Kasumi-1 (cell line): ENCODE measurements around the gene KCNN1.
A peak's percentile ranks its signal among the peaks of the same experiment; 100 is the strongest.
"Not testable (repeated sequence)": the region's sequence is repeated elsewhere in the genome, so short reads cannot be mapped to it uniquely, and the experiment has no call there.

Experiments
- DNase-seq, 2 experiments: peaks; one replicate each; lab custom pipeline; 2025; lab: John Stamatoyannopoulos, UW

Gene KCNN1

DNA sequence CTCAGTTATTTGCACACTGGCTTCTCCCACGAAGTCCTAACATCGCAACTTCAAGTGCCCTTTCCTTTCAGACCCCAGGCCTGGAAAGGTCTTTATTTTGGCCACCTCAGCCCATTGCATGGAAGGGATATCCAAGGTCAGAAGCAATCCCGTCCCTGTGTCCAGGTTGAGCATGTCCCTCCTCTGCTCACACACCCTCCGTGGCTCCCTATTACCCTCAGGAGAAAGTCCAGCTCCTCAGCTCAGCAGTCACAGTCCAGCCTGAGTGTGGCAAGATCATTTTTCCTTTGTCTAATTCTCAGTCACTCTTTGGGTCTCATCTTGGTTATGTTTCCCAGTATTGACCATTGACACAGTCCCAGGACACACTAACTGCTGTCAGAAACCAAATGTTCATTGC, 60.2 kb downstream of the KCNN1 start:
- no peak for DNase-seq

DNA sequence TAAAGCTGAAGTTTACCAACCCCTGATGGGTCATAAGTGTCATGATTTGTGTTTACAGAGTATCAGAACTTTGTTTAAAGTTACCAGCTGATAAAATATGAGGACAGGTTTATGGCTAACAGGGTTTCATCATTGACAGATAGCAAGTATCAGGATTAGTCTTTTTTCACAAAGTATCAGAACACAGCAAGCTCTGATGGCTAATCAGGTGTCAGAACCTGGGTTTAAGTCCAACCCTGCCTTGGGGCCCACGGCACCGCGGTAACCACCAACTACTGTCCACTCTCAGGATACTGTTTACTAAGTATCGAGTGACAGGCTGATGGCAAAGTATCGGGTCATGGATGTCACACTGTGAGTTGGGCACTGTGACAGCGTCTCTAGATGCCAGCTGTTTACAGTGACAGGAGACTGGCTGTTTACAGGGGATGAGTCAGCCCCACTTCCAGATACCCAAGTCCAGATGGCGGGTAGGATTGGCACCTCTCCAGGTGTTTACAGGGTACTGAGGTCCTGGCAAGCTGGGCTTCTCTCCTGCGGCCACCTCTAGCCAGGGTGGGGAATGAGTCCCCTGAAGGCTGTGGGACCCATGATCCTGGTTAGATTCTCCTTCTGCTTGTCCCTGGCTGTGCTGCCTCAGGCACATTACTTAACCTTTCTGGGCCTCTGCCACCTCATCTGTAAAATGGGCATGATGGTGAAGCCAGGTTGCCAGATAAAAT, 62.9 kb downstream of the KCNN1 start:
- no peak for DNase-seq

DNA sequence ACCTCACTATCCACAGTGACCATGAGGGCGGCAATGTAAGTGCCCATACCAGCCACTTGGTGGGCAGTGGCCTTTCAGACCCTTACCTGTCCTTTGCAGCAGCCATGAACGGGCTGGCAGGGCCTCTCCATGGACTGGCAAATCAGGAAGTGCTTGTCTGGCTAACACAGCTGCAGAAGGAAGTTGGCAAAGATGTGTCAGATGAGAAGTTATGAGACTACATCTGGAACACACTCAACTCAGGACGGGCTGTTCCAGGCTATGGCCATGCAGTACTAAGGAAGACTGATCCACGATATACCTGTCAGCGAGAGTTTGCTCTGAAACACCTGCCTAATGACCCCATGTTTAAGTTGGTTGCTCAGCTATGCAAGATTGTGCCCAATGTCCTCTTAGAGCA, 64.5 kb downstream of the KCNN1 start:
- peak; percentile 24 to 32 for DNase-seq

DNA sequence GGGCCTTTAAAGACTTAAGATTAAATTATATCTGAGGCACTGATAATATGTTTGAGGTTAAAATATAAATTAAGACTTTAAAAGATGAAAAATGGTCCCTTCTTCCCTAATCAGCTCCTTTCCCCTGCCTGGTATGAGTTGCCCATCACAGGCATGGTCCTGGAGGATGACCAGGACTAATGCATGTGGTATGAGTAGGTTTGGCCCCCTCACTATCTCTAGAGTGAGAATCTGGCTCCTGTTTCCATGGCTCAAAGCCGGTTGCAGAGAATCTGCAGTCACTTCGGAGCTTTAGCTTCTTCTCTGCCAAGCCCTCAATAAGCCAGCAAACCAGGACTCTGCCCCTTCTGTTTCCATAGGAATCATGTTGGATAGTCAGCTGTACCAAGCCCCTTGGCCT, 65.2 kb downstream of the KCNN1 start:
- DNase-seq = not testable (repeated sequence)

DNA sequence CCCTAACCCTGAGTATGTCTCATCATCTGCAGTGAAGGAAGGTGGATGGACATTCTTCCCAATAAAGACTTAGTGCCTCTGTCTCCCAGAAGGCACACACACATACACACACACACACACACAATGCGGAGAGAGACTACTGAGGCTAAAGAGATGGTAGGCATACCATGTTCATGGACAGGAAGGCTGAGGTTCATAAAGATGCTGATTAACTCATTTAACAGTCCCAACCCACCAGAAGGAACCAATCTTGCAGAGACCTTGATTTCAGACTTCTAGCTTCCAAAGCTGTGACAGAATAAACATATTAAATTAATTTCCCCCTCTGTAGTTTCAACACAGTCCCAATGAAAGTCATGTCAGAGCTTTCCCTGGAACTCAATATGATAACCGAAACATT, 74.1 kb downstream of the KCNN1 start:
- no peak for DNase-seq

DNA sequence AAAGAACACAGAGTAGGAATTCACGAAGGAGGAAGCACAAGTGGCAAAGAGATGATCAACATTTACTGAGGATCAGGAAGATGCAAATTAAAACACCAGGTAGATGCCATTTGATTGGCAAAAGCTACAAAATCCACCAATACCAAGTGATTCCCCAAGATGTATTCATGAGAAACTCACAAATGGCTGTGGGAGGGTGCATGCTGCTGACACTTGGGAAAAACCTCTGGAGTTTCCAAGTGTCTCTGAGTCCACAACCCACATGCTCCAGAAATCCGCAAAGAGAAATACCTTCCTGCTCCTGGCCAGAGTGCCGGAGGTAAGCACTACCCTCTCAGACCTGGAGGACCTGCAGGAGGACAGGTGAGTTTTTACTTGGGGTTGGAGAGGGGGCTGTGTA, 76.8 kb downstream of the KCNN1 start:
- DNase-seq = no peak

DNA sequence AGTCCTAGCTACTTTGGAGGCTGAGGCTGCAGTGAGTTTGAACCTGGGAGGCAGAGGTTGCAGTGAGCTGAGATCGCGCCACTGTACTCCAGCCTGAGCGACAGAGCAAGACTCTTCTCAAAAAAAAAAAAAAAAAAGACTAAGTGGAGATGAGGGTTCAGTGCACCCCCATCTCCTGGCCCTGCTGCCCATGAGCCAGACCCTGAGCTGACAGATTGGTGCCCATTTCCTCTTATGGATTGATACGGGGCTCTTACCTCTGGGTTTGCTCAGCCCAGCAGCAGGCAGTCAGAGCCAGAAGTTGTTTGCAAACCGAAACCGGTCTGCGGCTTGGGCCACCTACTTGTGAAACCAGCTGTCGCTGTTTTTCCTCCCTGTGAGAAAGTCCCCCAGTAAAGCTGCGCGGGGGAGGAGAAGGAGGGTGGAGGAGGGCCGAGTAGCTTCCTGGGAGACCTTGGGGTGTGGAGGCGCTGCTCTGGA, 78.0 kb downstream of the KCNN1 start:
- DNase-seq = peak; percentile 86

DNA sequence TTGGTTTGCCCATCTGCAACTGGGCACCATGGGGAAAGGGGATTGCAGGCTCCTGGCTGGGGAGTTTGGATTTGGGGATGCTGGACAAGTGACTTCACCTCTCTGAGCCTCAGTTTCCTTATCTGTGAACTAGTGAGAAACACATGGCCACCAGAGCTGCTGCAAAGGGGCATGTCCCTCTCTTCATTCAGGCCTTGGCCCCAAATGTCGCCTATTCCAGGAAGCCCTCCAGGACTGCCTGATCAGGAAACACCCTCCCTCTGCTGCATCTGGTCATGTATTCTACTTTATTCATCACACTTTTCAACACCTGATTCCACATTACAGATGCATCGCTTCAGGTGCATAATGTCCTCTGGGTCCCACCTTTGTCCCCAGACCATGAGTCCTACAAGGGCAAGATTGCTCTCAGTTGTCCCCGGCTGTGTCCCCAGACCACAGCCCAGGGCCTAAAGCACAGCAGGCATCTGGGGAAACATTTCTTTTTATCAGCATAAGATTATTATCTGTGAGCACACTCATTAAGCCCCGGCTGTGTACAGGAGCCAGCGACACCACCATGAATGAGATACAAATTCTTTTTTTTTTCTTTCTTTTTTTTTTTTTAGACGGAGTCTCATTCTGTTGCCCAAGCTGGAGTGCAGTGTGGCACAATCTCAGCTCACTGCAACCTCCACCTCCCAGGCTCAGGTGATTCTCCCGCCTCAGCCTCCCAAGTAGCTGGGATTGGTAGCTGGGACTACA, 78.6 kb downstream of the KCNN1 start:
- no peak for DNase-seq

DNA sequence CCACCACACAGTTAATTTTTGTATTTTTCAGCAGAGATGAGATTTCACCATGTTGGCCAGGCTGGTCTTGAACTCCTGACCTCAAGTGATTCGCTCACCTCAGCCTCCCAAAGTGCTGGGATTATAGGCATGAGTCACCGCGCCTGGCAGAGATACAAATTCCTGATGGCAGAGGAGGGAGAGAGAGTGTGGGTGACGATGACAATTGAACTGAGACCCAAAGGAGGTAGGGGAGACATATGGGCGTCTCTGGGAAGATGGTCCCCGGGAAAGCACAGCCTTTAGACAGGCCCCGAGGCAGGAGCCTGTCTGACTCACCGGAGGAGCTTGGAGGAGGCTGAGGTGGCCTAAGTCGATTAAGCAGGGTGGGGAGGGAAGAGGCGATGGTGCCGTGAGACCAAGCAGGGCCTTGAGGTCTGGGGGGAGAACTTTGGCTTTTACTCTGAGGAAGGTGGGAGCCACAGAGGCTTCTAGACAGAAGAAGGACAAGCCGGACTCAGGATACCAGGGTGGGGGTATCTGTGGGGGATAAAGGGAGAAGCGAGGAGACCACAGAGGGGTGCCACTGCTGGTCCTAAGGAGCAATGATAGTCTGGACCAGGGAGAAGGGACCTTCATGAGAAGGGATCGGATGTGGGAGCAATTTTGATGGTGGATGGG, 79.3 kb downstream of the KCNN1 start:
- DNase-seq = no peak

DNA sequence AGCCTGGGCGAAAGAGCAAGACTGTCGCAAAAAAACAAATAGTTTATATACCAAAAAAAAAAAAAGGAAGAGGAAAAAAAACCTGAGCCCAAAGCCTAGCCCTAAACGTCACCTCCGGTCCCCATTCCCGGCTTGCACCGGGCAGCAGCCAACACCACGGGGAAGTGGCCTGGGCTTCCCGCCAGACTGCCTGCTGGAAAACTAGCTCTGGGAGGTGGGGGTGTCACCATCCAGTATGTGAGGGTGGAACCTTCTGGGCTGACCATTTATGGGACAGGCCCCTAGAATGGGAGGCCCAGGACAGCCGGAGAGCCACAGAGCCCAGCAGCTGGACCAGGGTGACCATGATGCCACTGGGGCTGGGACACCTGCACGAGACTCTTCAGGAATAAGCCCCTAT, 82.5 kb downstream of the KCNN1 start:
- no peak for DNase-seq
